HG03060 (cell line): ENCODE results near the gene LZIC.
"Not testable (repeated sequence)": the region's sequence is repeated elsewhere in the genome, so short reads cannot be mapped to it uniquely, and the experiment has no call there.

Experiments
- ATAC-seq: cut with Tn5 transposase; IDR thresholded peaks from one replicate; pipeline ENCODE4 v1.9.1; 2021; ENCODE audit warnings: low read depth, moderate number of reproducible peaks; ENCODE audit not compliant: unreplicated experiment

LZIC gene

GRCh38 chr1:9942939-9943788 lies at the start of gene LZIC, which contains the start of gene NMNAT1:
LZIC (minus strand) TSS chr1:9943391; CDS start chr1:9936619, 6,772 bp downstream.
NMNAT1 (plus strand) TSS chr1:9943475; CDS start chr1:9972074, 28,599 bp downstream.
- peak; percentile 60 for ATAC-seq

- no peak for ATAC-seq
Measured at GRCh38 chr1:9992910-9993309, 49.7 kb upstream of the LZIC start.

GRCh38 chr1:9990944-9991343 lies 47.8 kb upstream of the LZIC start:
- ATAC-seq, result no peak

- ATAC-seq, result no peak
Measured at GRCh38 chr1:9989773-9990172, 46.6 kb upstream of the LZIC start.

- ATAC-seq, result no peak
Measured at GRCh38 chr1:9985001-9985400, 41.8 kb upstream of the LZIC start.

GRCh38 chr1:9984253-9984652 lies 41.1 kb upstream of the LZIC start:
- ATAC-seq, result no peak

- ATAC-seq, result no peak
Measured at GRCh38 chr1:9960706-9961562, 17.7 kb upstream of the LZIC start.

GRCh38 chr1:9960011-9960410 lies 16.8 kb upstream of the LZIC start:
- ATAC-seq, result no peak

- ATAC-seq, result no peak
Measured at GRCh38 chr1:9957726-9958125, 14.5 kb upstream of the LZIC start.

GRCh38 chr1:9946315-9946714 lies 3.1 kb upstream of the LZIC start:
- no peak for ATAC-seq

- no peak for ATAC-seq
Measured at GRCh38 chr1:9942399-9942938, 722 bp downstream of the LZIC start.

GRCh38 chr1:9929431-9930385 lies 13.5 kb downstream of the LZIC start:
- ATAC-seq, result no peak

GRCh38 chr1:9927259-9927658 lies 15.9 kb downstream of the LZIC start:
- ATAC-seq, result no peak

- ATAC-seq, result no peak
Measured at GRCh38 chr1:9922342-9922741, 20.8 kb downstream of the LZIC start.

- ATAC-seq, result no peak
Measured at GRCh38 chr1:9920606-9921005, 22.6 kb downstream of the LZIC start.

- ATAC-seq, result no peak
Measured at GRCh38 chr1:9917901-9918300, 25.3 kb downstream of the LZIC start.

- ATAC-seq, result not testable (repeated sequence)
Measured at GRCh38 chr1:9917495-9917894, 25.7 kb downstream of the LZIC start.

- no peak for ATAC-seq
Measured at GRCh38 chr1:9916452-9916851, 26.7 kb downstream of the LZIC start.

- no peak for ATAC-seq
Measured at GRCh38 chr1:9914610-9914937, 28.6 kb downstream of the LZIC start.

- no peak for ATAC-seq
Measured at GRCh38 chr1:9912264-9912936, 30.8 kb downstream of the LZIC start.
